OCI-LY3 (cell line): ENCODE measurements around the gene OXLD1.

Experiments used
- EZH2phosphoT487 ChIP-seq: fragments of 200-600 bp; shearing (Covaris generic); IDR thresholded peaks from 2 replicates; pipeline ENCODE4 v1.6.1; 2018; ENCODE audit warnings: antibody characterized with exemption, mixed run types, low read depth
- TF ChIP-seq, protein P1 (sequence below): fragments of 200-600, 300-600 bp; sonication (generic); IDR thresholded peaks from 2 replicates; pipeline ENCODE4 v1.5.1; 2014; ENCODE audit warnings: antibody characterized with exemption, low read length, low read depth

DNA sequence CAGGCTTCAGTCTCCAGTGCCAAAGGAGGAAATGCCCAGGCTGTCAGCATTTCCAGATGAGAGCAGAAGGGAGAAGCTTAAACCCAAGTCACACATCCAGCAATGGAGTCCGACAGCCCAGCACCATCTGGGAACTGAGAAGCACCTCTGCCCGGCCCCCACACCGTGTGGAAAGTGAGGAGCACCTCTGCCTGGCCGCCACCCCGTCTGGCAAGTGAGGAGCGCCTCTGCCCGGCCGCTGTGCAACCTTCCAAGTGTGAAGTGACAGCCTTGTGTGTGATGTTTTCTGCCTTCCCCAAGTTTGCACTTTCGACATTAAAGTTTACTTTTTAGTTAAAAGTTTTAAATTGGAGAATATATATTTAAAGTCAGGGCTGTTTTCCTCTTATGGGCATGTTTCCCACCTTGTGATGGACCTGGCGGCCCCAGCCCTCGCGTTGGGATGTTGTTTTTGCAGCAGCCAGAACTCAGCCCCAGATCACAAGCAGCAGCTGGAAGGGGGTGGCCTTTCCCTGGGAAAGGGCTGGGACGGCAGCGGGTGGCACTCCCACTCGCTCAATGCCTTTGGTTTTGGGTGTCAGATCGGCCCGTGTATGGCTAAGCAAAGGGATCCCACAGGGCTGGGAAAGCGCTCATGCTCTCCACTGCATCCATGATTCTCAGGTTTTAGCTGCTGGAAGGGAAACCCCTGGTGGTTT lies 7.3 kb upstream of the OXLD1 start:
- TF ChIP-seq, protein P1, sequence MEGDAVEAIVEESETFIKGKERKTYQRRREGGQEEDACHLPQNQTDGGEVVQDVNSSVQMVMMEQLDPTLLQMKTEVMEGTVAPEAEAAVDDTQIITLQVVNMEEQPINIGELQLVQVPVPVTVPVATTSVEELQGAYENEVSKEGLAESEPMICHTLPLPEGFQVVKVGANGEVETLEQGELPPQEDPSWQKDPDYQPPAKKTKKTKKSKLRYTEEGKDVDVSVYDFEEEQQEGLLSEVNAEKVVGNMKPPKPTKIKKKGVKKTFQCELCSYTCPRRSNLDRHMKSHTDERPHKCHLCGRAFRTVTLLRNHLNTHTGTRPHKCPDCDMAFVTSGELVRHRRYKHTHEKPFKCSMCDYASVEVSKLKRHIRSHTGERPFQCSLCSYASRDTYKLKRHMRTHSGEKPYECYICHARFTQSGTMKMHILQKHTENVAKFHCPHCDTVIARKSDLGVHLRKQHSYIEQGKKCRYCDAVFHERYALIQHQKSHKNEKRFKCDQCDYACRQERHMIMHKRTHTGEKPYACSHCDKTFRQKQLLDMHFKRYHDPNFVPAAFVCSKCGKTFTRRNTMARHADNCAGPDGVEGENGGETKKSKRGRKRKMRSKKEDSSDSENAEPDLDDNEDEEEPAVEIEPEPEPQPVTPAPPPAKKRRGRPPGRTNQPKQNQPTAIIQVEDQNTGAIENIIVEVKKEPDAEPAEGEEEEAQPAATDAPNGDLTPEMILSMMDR = no peak
- TF ChIP-seq EZH2phosphoT487 = no peak
